ENCODE measurements around the gene FCRL5. TPM values are rescaled to one million over a fixed set of nuclear protein-coding genes. Genes with fewer than 3 reads are reported as not detected.

The FCRL5 gene
- total RNA-seq, 2 experiments from 2014 or later = 44.8 to 73.5 TPM

DNA sequence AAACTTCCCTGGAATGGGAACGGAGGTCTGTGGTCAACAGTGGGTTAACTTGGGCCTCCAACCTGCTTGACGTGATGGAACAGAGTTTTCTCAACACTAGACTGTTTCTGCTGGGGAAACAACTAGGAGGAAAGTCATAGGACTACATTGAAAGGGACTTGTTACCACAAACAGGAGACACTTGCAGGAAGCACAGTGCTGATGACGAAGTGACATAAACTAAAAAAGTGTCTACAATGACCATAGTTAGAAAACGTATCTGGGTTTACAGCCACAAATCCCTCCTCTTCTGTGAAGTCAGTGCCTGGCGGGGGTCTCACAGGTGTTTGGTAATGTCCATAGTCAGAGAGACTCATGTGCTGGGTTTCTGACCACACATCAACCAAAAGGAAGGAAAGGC lies 86.3 kb downstream of the FCRL5 start:
- POLR2A ChIA-PET = no interaction called here
- no peak for TF ChIP-seq EZH2phosphoT487 (IDR thresholded peaks at IDR 0.05; ENCODE audit: borderline replicate concordance, low read depth, low read length)
- TF ChIP-seq, protein P1, sequence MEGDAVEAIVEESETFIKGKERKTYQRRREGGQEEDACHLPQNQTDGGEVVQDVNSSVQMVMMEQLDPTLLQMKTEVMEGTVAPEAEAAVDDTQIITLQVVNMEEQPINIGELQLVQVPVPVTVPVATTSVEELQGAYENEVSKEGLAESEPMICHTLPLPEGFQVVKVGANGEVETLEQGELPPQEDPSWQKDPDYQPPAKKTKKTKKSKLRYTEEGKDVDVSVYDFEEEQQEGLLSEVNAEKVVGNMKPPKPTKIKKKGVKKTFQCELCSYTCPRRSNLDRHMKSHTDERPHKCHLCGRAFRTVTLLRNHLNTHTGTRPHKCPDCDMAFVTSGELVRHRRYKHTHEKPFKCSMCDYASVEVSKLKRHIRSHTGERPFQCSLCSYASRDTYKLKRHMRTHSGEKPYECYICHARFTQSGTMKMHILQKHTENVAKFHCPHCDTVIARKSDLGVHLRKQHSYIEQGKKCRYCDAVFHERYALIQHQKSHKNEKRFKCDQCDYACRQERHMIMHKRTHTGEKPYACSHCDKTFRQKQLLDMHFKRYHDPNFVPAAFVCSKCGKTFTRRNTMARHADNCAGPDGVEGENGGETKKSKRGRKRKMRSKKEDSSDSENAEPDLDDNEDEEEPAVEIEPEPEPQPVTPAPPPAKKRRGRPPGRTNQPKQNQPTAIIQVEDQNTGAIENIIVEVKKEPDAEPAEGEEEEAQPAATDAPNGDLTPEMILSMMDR (conservative IDR thresholded peaks at IDR 0.05; ENCODE audit: low read length) = no peak
- Histone ChIP-seq H3K4me1 (ENCODE audit: insufficient read depth, low read length, poor library complexity, severe bottlenecking) (peaks cover 7% of the 10 kb centered on the region), H3K36me3 (ENCODE audit: insufficient read depth, low read length) (no peaks in the 10 kb centered on the region), H3K27ac (ENCODE audit: low read depth, low read length, poor library complexity, severe bottlenecking) (no peak overlapping the region), H2AFZ (ENCODE audit: low read length) (no peak overlapping the region), H3K4me3 (ENCODE audit: low read depth, low read length, poor library complexity, severe bottlenecking) (no peak overlapping the region), H4K20me1 (ENCODE audit: insufficient read depth, low read length) (no peaks in the 10 kb centered on the region), H3K9me2 (ENCODE audit: insufficient read depth, low read length) (no peaks in the 10 kb centered on the region), H3K4me2 (ENCODE audit: low read length) (no peak overlapping the region), H3K9me3 (ENCODE audit: low read length) (no peaks in the 10 kb centered on the region), H3K79me2 (ENCODE audit: insufficient read depth, low read depth, low read length) (no peaks in the 10 kb centered on the region)
- CTCF ChIA-PET (ENCODE audit: unreplicated experiment) = no interaction called here
- intact Hi-C loops (cut with micrococcal nuclease; ENCODE audit: unreplicated experiment) = no loop called here
- DNase-seq (ENCODE audit: low spot score) = no peak
- BruUV-seq (replicated peaks) = no TSS peak

Other genes with a start within 250 kb of the FCRL5 start
- gene FCRL4, start 45.6 kb upstream of the FCRL5 start, total RNA-seq (2014; rRNA removed; shearing (Covaris generic)) = not detected in 2 replicates
- not detected in 2 replicates for gene FCRL4, start 45.6 kb upstream of the FCRL5 start, total RNA-seq (2022)
- 0.77 and 0.88 TPM in 2 replicates for gene FCRL3, start 148.3 kb upstream of the FCRL5 start, total RNA-seq (2014; rRNA removed; shearing (Covaris generic))
- 0.99 and 1.1 TPM in 2 replicates for gene FCRL3, start 148.3 kb upstream of the FCRL5 start, total RNA-seq (2022)
- gene FCRL2, start 224.6 kb upstream of the FCRL5 start, total RNA-seq (2014; rRNA removed; shearing (Covaris generic)) = 9.5 and 11.5 TPM in 2 replicates
- 6.6 and 8.1 TPM in 2 replicates for gene FCRL2, start 224.6 kb upstream of the FCRL5 start, total RNA-seq (2022)

Measured in OCI-LY7 (cell line).